Mesendoderm (in vitro differentiated cells): Measurements from ENCODE around the gene TENM4.
A peak's percentile ranks its signal among the peaks of the same experiment; 100 is the strongest.

Experiments
- DNase-seq: peaks from one replicate; pipeline ENCODE4 v3.0.0; 2013
- H2AK5ac ChIP-seq: 2 replicates; pipeline ENCODE4 v1.6.1; 2013; ENCODE audit warnings: low read length, inconsistent platforms
- H2BK120ac ChIP-seq: 2 replicates; pipeline ENCODE4 v1.6.1; 2013; ENCODE audit warnings: low read depth, mild to moderate bottlenecking, low read length, moderate library complexity, mixed read lengths
- H2BK15ac ChIP-seq: replicated peaks from 2 replicates; pipeline ENCODE4 v1.6.1; 2013; ENCODE audit warnings: low read depth, mild to moderate bottlenecking, moderate library complexity
- H2BK5ac ChIP-seq: 2 replicates; pipeline ENCODE4 v1.6.1; 2013; ENCODE audit warnings: low read length, inconsistent platforms
- H3K18ac ChIP-seq: 2 replicates; pipeline ENCODE4 v1.6.1; 2013; ENCODE audit warnings: mild to moderate bottlenecking, low read length, mixed read lengths
- H3K23ac ChIP-seq: one replicate; pipeline ENCODE4 v1.6.1; 2013; ENCODE audit warnings: low read length
- H3K27ac ChIP-seq: 2 replicates; pipeline ENCODE4 v1.5.1; 2013; ENCODE audit warnings: low read depth, mild to moderate bottlenecking, inconsistent platforms, low read length, moderate library complexity
- H3K27me3 ChIP-seq: 2 replicates; pipeline ENCODE4 v1.6.1; 2013; ENCODE audit warnings: low read length, control low read depth, mild to moderate bottlenecking, inconsistent platforms; ENCODE audit not compliant: insufficient read depth, poor library complexity
- H3K36me3 ChIP-seq: 2 replicates; pipeline ENCODE4 v1.6.1; 2013; ENCODE audit warnings: low read length, inconsistent platforms; ENCODE audit not compliant: control insufficient read depth, insufficient read depth
- H3K4ac ChIP-seq: one replicate; pipeline ENCODE4 v1.6.1; 2013; ENCODE audit warnings: low read depth, mild to moderate bottlenecking, low read length, moderate library complexity
- H3K4me1 ChIP-seq: 2 replicates; pipeline ENCODE4 v1.6.1; 2013; ENCODE audit warnings: low read depth, low read length, inconsistent platforms; ENCODE audit not compliant: control insufficient read depth
- H3K4me2 ChIP-seq: 2 replicates; pipeline ENCODE4 v1.6.1; 2013; ENCODE audit warnings: low read length
- H3K4me3 ChIP-seq: 2 replicates; pipeline ENCODE4 v1.5.1; 2013; ENCODE audit warnings: mild to moderate bottlenecking, low read length
- H3K56ac ChIP-seq: one replicate; pipeline ENCODE4 v1.6.1; 2013; ENCODE audit warnings: low read length
- H3K79me1 ChIP-seq: 2 replicates; pipeline ENCODE4 v1.6.1; 2013; ENCODE audit warnings: low read length, inconsistent platforms
- H3K79me2 ChIP-seq: 2 replicates; pipeline ENCODE4 v1.6.1; 2013; ENCODE audit warnings: mild to moderate bottlenecking, low read length; ENCODE audit not compliant: control insufficient read depth, insufficient read depth
- H3K9ac ChIP-seq: 2 replicates; pipeline ENCODE4 v1.6.1; 2013; ENCODE audit warnings: low read length, inconsistent platforms
- H4K5ac ChIP-seq: one replicate; pipeline ENCODE4 v1.6.1; 2013; ENCODE audit warnings: low read length
- H4K8ac ChIP-seq: one replicate; pipeline ENCODE4 v1.6.1; 2013; ENCODE audit warnings: low read depth, mild to moderate bottlenecking, control low read depth, low read length, moderate library complexity
- WGBS: extraction: QIAGEN DNeasy Blood & Tissue Kit; methylation state at CpG from one replicate; pipeline ENCODE4 v1.1.7; 2013; ENCODE audit warnings: low lambda C conversion rate, missing lambda C conversion rate; ENCODE audit not compliant: insufficient coverage; ENCODE audit errors: extremely low coverage; 5-methylcytosine and 5-hydroxymethylcytosine counted together

TENM4 gene

GRCh38 chr11:79308429-79308828 is 132.4 kb downstream of the TENM4 start:
- Histone ChIP-seq H3K4ac (no peak overlapping the region), H2BK15ac (no peak overlapping the region), H3K23ac (no peak overlapping the region), H3K27ac (no peak overlapping the region), H3K27me3 (no peaks in the 10 kb centered on the region), H3K4me1 (no peaks in the 10 kb centered on the region), H2BK120ac (no peak overlapping the region), H2AK5ac (no peak overlapping the region), H3K4me3 (no peak overlapping the region), H3K9ac (no peak overlapping the region), H4K8ac (no peak overlapping the region), H3K79me1 (peaks cover 25% of the 10 kb centered on the region), H3K79me2 (peaks cover 6% of the 10 kb centered on the region), H3K18ac (no peak overlapping the region), H3K4me2 (no peak overlapping the region), H2BK5ac (no peak overlapping the region), H3K56ac (no peak overlapping the region), H4K5ac (no peak overlapping the region), H3K36me3 (no peaks in the 10 kb centered on the region)
- no CpG with 5 or more reads among the region's 4 CpGs for WGBS
- no peak for DNase-seq

DNA sequence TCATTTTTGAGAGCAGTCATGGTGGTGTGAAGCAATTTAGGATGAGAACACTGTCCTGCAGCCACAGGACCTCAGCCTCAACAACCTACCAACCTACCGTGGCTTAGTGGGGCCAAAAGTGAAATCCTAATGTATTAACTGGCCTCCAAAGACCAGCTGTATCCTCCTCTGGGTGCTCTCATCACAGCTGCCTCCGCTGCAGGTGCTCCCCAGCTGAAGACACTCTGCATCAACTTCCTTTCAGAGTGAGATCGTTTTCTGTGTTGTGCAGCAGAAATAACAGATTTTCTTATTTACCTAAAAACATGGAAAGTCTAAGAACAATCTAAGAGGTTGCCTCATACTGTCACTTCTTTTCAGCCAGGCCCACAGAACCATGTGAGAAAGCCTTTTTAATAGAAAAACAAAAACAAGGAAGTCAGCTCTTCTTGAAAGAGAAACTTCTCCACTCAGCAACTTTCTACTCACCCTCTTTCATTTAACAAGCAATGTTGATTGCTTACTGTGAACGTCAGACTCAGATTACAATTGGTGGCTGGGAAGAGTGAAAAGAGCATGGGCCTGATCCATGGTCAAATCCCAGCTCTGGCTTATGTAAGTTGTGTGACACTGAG is 136.1 kb downstream of the TENM4 start:
- Histone ChIP-seq H3K4me3 (no peak overlapping the region), H4K8ac (no peak overlapping the region), H3K18ac (no peak overlapping the region), H4K5ac (no peak overlapping the region), H3K4me1 (no peaks in the 10 kb centered on the region), H3K79me2 (peaks cover 2% of the 10 kb centered on the region), H3K23ac (no peak overlapping the region), H3K27me3 (no peaks in the 10 kb centered on the region), H2BK5ac (no peak overlapping the region), H2BK15ac (no peak overlapping the region), H2BK120ac (no peak overlapping the region), H3K56ac (no peak overlapping the region), H3K4ac (no peak overlapping the region), H3K36me3 (no peaks in the 10 kb centered on the region), H2AK5ac (no peak overlapping the region), H3K79me1 (peaks cover 21% of the 10 kb centered on the region), H3K27ac (no peak overlapping the region), H3K9ac (no peak overlapping the region), H3K4me2 (no peak overlapping the region)
- DNase-seq = no peak
- WGBS = no CpG with 5 or more reads among the region's 4 CpGs

GRCh38 chr11:79296141-79296540 is 144.7 kb downstream of the TENM4 start:
- Histone ChIP-seq H2BK120ac (no peak overlapping the region), H4K8ac (no peak overlapping the region), H3K4me3 (no peak overlapping the region), H3K79me1 (peaks cover 7% of the 10 kb centered on the region), H2BK5ac (no peak overlapping the region), H3K56ac (no peak overlapping the region), H2AK5ac (no peak overlapping the region), H3K79me2 (no peaks in the 10 kb centered on the region), H3K18ac (no peak overlapping the region), H4K5ac (no peak overlapping the region), H3K36me3 (no peaks in the 10 kb centered on the region), H3K27ac (no peak overlapping the region), H3K23ac (no peak overlapping the region), H3K27me3 (no peaks in the 10 kb centered on the region), H2BK15ac (no peak overlapping the region), H3K4me1 (no peaks in the 10 kb centered on the region), H3K4me2 (no peak overlapping the region), H3K4ac (no peak overlapping the region), H3K9ac (no peak overlapping the region)
- peak; percentile 70 for DNase-seq
- no CpG with 5 or more reads among the region's 3 CpGs for WGBS

DNA sequence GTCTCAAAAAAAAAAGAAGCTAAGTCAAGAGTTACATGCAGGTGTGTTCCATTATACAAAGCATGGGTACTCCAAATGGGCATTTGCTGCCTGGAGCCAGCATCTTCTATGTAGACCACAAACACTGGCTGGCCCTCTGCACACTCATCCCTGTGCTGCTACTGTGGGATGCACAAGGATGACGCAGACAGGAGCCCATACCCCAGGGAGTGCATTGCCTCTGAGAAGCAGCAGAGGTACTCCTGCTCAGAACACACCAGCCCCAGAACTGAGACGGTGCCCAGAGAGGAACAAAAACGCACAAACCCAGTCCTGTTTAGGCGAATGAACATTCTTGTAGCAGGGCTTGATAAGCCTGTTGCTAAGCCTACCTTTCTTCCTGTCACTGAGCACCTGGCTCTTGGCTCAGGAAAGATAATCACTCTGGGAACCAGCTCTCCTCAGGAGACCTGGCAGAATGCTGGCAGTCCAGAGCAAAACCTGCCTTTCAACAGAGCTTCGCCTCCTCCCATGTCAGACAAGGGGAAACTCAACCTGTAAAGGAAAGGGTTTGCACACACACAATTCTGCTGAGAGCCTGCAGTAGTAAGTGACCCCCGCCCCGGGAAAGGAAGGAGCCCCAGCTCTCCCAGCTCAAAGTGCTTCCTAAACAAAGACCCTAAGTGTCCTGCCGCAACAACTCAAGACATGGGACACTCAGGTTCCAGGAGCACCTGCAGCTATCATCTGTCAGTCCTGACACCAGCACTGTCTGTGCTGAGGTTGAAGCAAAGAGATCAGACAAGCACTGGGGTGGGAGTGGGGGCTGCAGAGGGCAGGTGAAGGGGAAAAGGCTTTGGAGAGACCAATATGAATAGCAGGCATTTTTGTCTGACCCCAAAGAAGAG is 145.7 kb downstream of the TENM4 start:
- Histone ChIP-seq H3K56ac (no peak overlapping the region), H3K18ac (no peak overlapping the region), H4K5ac (no peak overlapping the region), H3K23ac (no peak overlapping the region), H2BK120ac (no peak overlapping the region), H3K4me3 (no peak overlapping the region), H3K79me2 (no peaks in the 10 kb centered on the region), H2BK15ac (no peak overlapping the region), H3K4ac (no peak overlapping the region), H3K27ac (no peak overlapping the region), H2BK5ac (no peak overlapping the region), H2AK5ac (no peak overlapping the region), H3K4me1 (no peaks in the 10 kb centered on the region), H3K9ac (no peak overlapping the region), H3K36me3 (no peaks in the 10 kb centered on the region), H3K79me1 (peaks cover 7% of the 10 kb centered on the region), H3K4me2 (no peak overlapping the region), H3K27me3 (no peaks in the 10 kb centered on the region), H4K8ac (no peak overlapping the region)
- no peak for DNase-seq
- WGBS = no CpG with 5 or more reads among the region's 8 CpGs

- no peak overlapping the region for H3K4me2 ChIP-seq
- H2BK120ac ChIP-seq = no peak overlapping the region
- H3K4ac ChIP-seq = no peak overlapping the region
- no peaks in the 10 kb centered on the region for H3K79me2 ChIP-seq
- H3K4me1 ChIP-seq = no peaks in the 10 kb centered on the region
- WGBS = no CpG with 5 or more reads among the region's 4 CpGs
- no peak overlapping the region for H4K5ac ChIP-seq
- no peak for DNase-seq
- H3K23ac ChIP-seq = no peak overlapping the region
- no peaks in the 10 kb centered on the region for H3K36me3 ChIP-seq
- no peak overlapping the region for H3K56ac ChIP-seq
- no peak overlapping the region for H2BK15ac ChIP-seq
- no peak overlapping the region for H3K18ac ChIP-seq
- H3K4me3 ChIP-seq = no peak overlapping the region
- no peak overlapping the region for H2BK5ac ChIP-seq
- no peaks in the 10 kb centered on the region for H3K27me3 ChIP-seq
- H3K27ac ChIP-seq = no peak overlapping the region
- peaks cover under 1% of the 10 kb centered on the region for H3K79me1 ChIP-seq
- H4K8ac ChIP-seq = no peak overlapping the region
- H2AK5ac ChIP-seq = no peak overlapping the region
- H3K9ac ChIP-seq = no peak overlapping the region
Measured at GRCh38 chr11:79291948-79292347, 148.9 kb downstream of the TENM4 start.
